Sciatic nerve (tissue), 2 donors: ENCODE data around the gene DNAJC4. TPM values are rescaled to one million over a fixed set of nuclear protein-coding genes. Genes with fewer than 3 reads are reported as not detected.
A peak's percentile ranks its signal among the peaks of the same experiment; 100 is the strongest.

Experiments
- ATAC-seq: fragments of 200-7000 bp; cut with Tn5 transposase; one replicate; pipeline ENCODE4 v1.9.1; 2020; ENCODE audit warnings: mild to moderate bottlenecking, moderate library complexity
- DNase-seq: peaks from one replicate; pipeline ENCODE4 v3.0.0-alpha.2; 2020; ENCODE audit warnings: low spot score
- intact Hi-C: fragments of 100-400 bp; cut with DNase I; formaldehyde crosslinking; loops from one replicate; pipeline ENCODE4 v1.14.2; 2022
- total RNA-seq: library from RNA; stranded (reverse); fragmentation: NEBNext Ultra II Directional; extraction: Animal tissue kit (Norgen Biotek cat#: 25700); gene quantifications from one replicate; pipeline ENCODE4 v1.2.1, GENCODE V29; 2021
- donor health status: DM: no; HTN: no; CAD: no.
- donor health status: DM: no; HTN: no; CAD: no.

Gene DNAJC4
- 30.4 TPM for total RNA-seq

GRCh38 chr11:64230171-64230984 is at the start of gene DNAJC4:
TSS of gene DNAJC4 (plus strand) at chr11:64230548. CDS start at chr11:64230855, 307 bp downstream.
- peak; percentile 94 for DNase-seq
- intact Hi-C loops: no loop called here
- peak; percentile 78 for ATAC-seq

GRCh38 chr11:64180891-64181290 is 49.5 kb upstream of the DNAJC4 start:
- ATAC-seq (no peak), DNase-seq (no peak)
- intact Hi-C loops: no loop called here

DNA sequence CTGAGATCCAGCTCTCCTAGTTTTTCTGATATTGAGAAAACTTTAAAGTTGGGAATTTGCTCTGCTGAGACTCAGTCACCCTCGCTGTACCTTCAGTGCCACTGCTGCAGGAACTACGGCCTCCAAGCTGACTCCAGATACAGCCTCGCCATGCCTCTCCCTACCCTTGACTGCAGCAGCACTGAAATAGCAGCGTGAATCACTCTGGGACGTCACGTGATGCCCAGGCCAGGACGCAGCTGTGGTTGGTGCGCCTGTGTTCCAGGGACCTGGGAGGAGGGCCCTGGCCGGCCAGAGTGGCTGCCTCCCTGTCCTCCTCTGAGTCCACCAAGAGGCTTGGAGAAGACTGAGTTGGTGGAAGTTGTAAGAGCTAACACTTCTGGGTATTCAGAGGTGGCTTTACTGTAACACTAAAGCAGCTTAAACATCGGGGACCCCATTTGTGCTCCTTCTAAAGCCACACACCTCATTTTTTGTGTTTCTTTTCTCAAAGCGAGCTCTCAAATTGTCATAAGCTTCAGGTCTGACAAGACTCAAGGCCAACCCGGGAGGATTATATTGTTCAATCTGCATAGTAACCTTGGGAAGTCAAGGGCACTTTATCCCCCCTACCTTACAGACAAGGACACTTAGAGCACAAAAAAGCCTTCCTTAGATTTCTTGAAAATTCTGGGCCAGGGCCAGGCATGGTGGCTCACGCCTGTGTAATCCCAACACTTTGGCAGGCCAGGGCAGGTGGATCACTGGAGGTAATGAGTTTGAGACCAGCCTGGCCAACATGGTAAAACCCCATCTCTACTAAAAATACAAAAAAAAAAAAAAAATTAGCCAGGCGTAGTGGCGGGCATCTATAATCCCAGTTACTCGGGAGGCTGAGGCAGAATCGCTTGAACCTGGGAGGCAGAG is 48.6 kb upstream of the DNAJC4 start:
- ATAC-seq (peak; percentile 76), DNase-seq (peak; percentile 93)

GRCh38 chr11:64183890-64184289 is 46.5 kb upstream of the DNAJC4 start:
- no peak for DNase-seq
- intact Hi-C loops: no loop called here
- ATAC-seq: no peak

More for the DNA sequence above, 48.6 kb upstream of the DNAJC4 start:
- intact Hi-C loops: no loop called here

GRCh38 chr11:64185175-64185692 is 45.1 kb upstream of the DNAJC4 start:
- DNase-seq (peak; percentile 91), ATAC-seq (peak; percentile 66)
- intact Hi-C loops: no loop called here

DNA sequence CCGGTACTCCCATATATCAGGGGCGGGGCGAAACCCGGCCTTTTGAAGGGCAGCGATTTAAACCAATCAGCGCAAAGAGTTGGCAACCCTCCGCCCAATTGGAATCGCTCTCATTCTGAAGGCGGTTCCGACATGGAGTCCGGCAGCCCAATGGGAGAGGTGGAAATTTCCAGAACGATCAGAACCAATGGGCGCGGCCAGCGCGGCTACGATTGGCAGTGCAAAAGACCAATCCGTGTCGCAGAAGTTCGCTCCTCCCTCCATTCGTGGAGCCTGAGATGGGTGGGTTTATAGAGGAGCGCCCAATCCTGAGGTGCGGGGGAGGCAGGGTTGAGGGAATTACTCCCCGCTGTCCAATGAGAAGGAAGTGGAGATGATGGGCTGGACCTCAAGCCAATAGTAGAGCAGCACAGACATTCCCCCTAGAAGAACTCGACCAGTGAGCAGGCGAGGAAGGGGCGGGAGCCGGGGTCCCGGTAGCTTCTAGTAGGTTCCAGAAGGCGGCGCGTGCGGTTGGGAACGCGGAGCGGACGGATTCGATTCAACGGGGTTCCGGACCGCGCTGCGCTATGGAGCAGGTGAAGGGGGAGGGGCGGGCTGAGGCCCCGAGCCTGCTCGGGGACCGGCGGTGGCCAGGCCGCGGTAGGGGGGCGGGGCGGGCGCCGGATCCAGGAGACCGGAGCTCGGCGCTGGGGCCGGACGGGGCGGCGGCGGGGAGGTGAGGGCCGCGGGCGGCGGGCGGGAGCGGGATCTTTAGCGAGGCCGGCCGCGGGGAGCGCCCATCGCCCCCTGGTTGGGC is 44.5 kb upstream of the DNAJC4 start, which contains the start of gene STIP1:
STIP1 (plus strand) TSS at position 479 of the 799 bp plus-strand sequence; CDS start at position 570, 91 bp downstream.
- peak; percentile 99 for DNase-seq
- intact Hi-C loops: no loop called here
- ATAC-seq: peak; percentile 96

- intact Hi-C loops: no loop called here
- ATAC-seq: no peak
Observed at GRCh38 chr11:64186492-64187165, 43.7 kb upstream of the DNAJC4 start.

DNA sequence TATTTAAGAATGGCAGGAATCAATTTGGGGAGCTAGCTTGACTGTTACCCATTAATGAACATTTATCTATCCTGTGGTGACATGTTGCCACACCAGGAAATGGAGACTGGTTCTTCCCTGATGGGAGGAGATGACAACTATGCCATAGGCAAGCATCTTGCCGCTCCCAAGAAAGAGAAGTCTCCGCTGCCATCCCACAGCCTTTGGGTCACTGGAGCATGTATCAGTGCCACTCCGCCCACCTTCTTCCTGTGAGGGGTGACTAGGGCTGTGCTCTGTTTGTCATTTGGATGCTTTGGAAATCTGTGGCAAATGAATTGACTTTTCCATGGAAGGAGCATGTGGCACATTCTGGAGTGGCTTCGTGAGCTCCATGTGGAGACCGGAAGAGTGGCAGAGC is 37.9 kb upstream of the DNAJC4 start:
- intact Hi-C loops: no loop called here

More at GRCh38 chr11:64186492-64187165, 43.7 kb upstream of the DNAJC4 start:
- no peak for DNase-seq

GRCh38 chr11:64196626-64197025 is 33.7 kb upstream of the DNAJC4 start:
- DNase-seq (no peak), ATAC-seq (no peak)
- intact Hi-C loops: no loop called here

More for the DNA sequence above, 37.9 kb upstream of the DNAJC4 start:
- no peak for ATAC-seq
- no peak for DNase-seq

DNA sequence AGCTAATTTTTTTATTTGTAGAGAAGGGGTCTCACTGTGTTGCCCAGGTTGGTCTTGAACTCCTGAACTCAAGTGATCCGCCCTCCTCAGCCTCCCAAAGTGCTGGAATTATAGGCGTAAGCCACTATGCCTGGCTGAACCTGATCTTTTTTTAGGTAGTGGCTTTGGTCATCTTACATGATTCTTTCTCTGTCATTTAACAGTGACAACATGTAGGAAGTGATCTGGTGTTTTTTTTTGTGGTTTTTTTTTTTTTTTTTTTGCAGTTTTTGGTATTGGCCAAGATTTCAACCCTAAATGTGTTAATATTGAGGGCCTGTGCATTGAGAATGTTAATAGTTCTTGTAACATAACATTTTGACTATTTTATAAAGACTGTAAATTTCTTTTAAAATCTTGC is 31.8 kb upstream of the DNAJC4 start:
- intact Hi-C loops: no loop called here
- no peak for ATAC-seq
- DNase-seq: no peak

DNA sequence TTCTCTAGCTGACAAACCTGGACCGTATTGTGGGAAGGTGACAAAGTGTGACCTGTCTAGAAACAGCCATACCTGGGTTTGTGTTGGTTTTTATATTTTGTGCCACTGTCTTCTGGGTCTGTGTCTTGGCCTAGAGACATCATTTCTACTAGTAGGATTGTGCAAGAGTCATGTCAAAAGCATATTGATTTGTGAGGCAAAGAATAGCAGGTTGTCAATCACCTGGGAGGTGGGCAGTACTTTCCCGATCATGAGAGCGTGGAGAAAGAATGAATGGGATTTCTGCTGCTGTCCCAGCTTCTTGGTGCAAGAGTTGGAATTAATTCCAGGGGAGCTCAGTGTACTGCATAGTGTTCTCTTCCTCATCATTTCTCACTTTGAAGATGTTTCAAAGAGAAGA is 28.8 kb upstream of the DNAJC4 start:
- no peak for DNase-seq
- intact Hi-C loops: loop anchor here (10.0 kb wide), 1 partner anchor 93 kb away; the partner anchor contains the start of gene KCNK4
- ATAC-seq: no peak

- intact Hi-C loops: loop anchor here (10.0 kb wide), 1 partner anchor 92 kb away; the partner anchor contains the start of gene KCNK4
Observed at GRCh38 chr11:64202992-64203391, 27.4 kb upstream of the DNAJC4 start.

DNA sequence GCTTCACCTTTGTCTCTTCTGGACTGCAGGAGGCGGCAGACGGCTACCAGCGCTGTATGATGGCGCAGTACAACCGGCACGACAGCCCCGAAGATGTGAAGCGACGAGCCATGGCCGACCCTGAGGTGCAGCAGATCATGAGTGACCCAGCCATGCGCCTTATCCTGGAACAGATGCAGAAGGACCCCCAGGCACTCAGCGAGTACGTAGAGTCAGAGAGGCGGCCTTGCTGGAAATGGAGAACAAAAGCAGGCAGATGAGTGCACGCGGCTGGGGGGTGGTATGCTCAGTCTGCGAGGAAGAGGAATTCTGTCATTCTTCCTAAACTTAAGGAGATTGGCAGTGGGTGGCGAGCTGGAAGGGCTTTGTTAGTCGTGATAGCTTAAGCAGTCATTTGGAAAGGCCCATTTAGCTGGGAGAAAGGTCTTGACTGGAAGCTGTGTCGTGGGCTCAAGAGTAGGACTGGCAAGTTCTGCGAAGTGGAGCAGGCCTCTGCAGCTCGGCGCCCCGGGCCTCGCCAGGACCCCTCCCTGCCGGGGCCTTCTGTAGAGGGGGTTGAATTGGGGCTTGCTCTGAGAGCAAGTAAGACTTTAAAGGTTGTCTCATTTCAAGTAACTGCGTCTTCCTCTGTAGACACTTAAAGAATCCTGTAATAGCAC is 26.8 kb upstream of the DNAJC4 start:
- DNase-seq (no peak), ATAC-seq (no peak)
- intact Hi-C loops: loop anchor here (10.0 kb wide), 1 partner anchor 91 kb away; the partner anchor contains the start of gene KCNK4

More at GRCh38 chr11:64202992-64203391, 27.4 kb upstream of the DNAJC4 start:
- no peak for DNase-seq
- ATAC-seq: no peak

GRCh38 chr11:64204080-64204440 is 26.3 kb upstream of the DNAJC4 start:
- ATAC-seq (no peak), DNase-seq (no peak)
- intact Hi-C loops: loop anchor here (10.0 kb wide), 1 partner anchor 91 kb away; the partner anchor contains the start of gene KCNK4

- intact Hi-C loops: loop anchor here (10.0 kb wide), 1 partner anchor 90 kb away; the partner anchor contains the start of gene KCNK4
- ATAC-seq: peak; percentile 80
- peak; percentile 93 for DNase-seq
Observed at GRCh38 chr11:64204464-64204989, 25.8 kb upstream of the DNAJC4 start.

GRCh38 chr11:64206457-64207255 is 23.7 kb upstream of the DNAJC4 start, which contains the start of gene FERMT3:
TSS of gene FERMT3 (plus strand) at chr11:64206721. CDS start at chr11:64207365, 644 bp downstream.
- intact Hi-C loops: loop anchor here (10.0 kb wide), 1 partner anchor 88 kb away; the partner anchor contains the start of gene KCNK4
- ATAC-seq: peak; percentile 56
- no peak for DNase-seq
